Measurements from ENCODE around the gene SYNE2.

SYNE2 gene

DNA sequence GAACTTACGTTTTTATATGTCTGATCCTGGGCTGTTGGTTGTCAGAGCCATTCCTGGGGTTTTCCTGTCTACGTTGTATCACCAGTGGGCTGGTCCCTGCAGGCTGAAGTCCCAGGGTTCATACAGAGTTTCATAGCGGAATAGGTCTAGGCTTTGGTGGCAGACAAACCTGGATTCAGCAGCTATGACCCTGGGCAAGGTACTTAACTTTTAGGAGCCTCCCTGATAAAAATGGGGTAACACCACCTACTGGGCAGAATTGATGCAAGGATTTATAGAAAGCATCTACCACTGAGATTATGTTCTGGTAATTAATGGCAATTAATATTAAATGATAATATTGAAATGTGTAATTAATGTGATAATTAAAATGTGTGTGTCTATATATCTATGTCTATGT lies 141.2 kb downstream of the SYNE2 start:
- TF ChIP-seq, protein P1, sequence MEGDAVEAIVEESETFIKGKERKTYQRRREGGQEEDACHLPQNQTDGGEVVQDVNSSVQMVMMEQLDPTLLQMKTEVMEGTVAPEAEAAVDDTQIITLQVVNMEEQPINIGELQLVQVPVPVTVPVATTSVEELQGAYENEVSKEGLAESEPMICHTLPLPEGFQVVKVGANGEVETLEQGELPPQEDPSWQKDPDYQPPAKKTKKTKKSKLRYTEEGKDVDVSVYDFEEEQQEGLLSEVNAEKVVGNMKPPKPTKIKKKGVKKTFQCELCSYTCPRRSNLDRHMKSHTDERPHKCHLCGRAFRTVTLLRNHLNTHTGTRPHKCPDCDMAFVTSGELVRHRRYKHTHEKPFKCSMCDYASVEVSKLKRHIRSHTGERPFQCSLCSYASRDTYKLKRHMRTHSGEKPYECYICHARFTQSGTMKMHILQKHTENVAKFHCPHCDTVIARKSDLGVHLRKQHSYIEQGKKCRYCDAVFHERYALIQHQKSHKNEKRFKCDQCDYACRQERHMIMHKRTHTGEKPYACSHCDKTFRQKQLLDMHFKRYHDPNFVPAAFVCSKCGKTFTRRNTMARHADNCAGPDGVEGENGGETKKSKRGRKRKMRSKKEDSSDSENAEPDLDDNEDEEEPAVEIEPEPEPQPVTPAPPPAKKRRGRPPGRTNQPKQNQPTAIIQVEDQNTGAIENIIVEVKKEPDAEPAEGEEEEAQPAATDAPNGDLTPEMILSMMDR (IDR thresholded peaks at IDR 0.05; ENCODE audit: control insufficient read depth, extremely low read depth, insufficient read depth), result peak; percentile 36
- no peak overlapping the region for H3K4me3 ChIP-seq (ENCODE audit: low read depth, low read length)
- DNase-seq (ENCODE audit: low read depth), result no peak

DNA sequence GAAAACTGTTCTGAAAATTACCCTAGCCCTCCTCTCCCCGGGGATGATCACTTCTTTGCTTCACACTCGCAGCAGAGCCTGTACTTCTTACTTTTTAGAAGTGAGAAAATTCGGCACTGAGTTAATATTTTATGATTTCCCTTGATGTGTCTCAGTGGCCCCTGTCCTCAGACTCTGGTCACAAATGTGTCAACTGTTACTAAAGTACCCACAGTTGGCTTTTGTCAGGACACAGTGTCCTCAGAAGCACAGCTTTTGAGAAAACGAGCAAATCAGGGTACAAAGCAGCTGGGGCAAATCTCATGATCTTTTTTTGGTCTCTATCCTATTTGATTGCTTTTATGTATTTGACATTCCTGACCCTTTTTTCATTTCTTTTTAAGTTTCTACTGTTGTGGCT lies 142.5 kb downstream of the SYNE2 start:
- TF ChIP-seq, protein P1 (IDR thresholded peaks at IDR 0.05; ENCODE audit: control insufficient read depth, extremely low read depth, insufficient read depth), result no peak
- no peak for DNase-seq (ENCODE audit: low read depth)
- H3K4me3 ChIP-seq (ENCODE audit: low read depth, low read length), result no peak overlapping the region

DNA sequence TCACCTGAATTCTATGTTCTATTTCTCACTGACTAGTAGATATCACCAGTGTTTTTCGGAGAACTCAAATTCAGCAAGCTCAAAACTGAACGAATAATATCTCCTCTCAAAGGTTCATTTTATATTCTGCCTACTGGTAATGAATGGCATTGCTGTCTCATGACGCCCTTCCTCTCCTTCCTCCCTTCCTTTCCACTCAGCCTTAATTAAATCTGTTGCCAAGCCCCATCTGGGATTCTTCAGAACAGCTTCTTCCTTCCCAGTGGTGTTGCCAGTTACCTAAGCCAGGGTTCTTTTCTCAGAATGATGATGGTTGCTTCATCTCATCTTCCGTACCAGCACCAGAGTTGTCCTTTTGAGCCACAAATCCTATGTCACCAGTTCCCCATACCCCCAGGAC lies 143.2 kb downstream of the SYNE2 start:
- TF ChIP-seq, protein P1 (IDR thresholded peaks at IDR 0.05; ENCODE audit: control insufficient read depth, extremely low read depth, insufficient read depth), result no peak
- no peak overlapping the region for H3K4me3 ChIP-seq (ENCODE audit: low read depth, low read length)
- no peak for DNase-seq (ENCODE audit: low read depth)

DNA sequence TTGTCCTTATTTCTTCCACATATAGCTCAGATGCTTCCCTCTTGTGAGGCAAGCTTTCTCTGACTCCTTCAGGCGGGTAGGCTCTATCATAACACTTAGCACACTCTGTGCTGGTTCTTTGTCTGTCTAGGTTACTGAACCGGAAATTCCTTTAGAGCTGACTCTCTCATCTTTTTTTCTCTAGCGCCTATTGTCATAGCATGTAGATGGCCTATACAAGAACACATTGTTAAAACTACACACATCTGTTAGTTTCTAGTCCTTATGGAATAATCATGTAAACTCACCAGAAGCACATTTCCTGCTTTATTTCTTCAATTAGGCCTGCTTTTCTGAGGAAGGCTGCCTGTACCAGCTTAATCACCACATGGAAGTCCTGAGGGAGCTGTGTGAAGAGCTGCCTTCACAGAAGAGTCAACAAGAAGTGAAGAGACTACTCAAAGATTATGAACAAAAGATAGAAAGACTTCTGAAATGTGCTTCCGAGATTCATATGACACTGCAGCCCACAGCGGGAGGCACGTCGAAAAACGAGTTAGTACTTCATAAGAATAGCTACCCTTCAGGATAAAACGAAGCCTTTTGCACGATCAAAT lies 143.9 kb downstream of the SYNE2 start:
- TF ChIP-seq, protein P1 (IDR thresholded peaks at IDR 0.05; ENCODE audit: control insufficient read depth, extremely low read depth, insufficient read depth), result no peak

DNA sequence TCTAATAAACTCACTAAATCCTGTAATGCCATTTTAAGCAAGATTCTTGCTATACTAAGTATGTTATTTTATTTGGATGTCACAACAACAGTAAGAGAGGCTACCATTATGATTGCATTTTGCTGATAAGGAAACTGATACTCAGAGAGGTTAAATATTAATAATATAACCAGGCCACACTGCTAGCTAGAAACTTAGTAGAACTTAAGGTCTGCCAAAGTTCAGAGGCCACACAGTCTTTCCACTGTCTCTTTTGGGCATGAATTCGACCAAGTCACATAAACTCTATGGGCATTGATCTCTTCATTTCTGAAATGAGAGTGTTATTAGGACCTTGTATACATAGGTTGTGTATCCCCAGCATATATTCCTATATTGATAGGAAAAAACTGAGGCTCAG lies 147.9 kb downstream of the SYNE2 start:
- TF ChIP-seq, protein P1 (IDR thresholded peaks at IDR 0.05; ENCODE audit: control insufficient read depth, extremely low read depth, insufficient read depth), result no peak
- no peak for DNase-seq (ENCODE audit: low read depth)

More for the DNA sequence above, 143.9 kb downstream of the SYNE2 start:
- H3K4me3 ChIP-seq (ENCODE audit: low read depth, low read length), result no peak overlapping the region
- no peak for DNase-seq (ENCODE audit: low read depth)

DNA sequence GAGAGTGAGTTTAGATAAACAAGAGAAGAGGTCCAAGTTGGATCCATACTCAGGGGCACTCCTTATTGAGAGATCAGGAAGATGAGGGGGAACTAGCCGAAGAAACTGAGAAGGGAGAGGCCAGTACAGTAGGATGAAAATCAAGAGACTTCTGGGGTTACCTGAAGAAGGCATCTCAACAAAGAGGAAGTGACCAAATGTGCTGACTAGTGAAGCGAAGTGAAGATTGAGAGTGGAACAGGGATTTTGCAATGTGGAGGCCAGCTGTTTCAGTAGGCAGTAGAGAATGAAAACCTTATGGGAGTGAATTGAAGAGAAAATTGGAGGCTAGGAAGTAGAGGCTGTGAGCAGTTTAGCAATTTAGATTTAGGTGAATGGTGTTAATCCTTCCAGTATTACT lies 153.0 kb downstream of the SYNE2 start:
- no peak overlapping the region for H3K4me3 ChIP-seq (ENCODE audit: low read depth, low read length)
- TF ChIP-seq, protein P1 (IDR thresholded peaks at IDR 0.05; ENCODE audit: control insufficient read depth, extremely low read depth, insufficient read depth), result no peak
- no peak for DNase-seq (ENCODE audit: low read depth)

More for the DNA sequence above, 147.9 kb downstream of the SYNE2 start:
- H3K4me3 ChIP-seq (ENCODE audit: low read depth, low read length), result no peak overlapping the region

DNA sequence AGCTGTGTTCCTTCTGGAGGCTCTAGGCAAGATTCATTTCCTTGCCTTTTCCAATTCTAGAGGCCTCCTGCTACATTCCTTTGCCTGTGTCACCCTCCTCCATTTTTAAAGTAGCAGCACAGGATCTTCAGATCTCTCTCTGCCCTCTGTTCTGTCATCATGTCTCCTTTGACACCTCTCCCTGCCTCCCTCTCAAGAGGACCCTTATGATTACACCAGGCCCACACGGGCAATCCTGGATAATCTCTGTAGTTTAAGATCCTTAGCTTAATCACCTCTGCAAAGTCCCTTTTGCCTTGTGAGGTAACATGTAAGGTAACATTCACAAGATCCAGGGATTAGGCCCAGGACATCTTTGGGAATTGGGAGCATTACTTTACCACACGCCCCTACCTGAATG lies 155.2 kb downstream of the SYNE2 start:
- no peak for DNase-seq (ENCODE audit: low read depth)
- H3K4me3 ChIP-seq (ENCODE audit: low read depth, low read length), result no peak overlapping the region
- TF ChIP-seq, protein P1 (IDR thresholded peaks at IDR 0.05; ENCODE audit: control insufficient read depth, extremely low read depth, insufficient read depth), result no peak
